HG03039 (cell line): Measurements from ENCODE around the gene DOCK1.
"Not testable (repeated sequence)": the region's sequence is repeated elsewhere in the genome, so short reads cannot be mapped to it uniquely, and the experiment has no call there.

ENCODE experiments used
- ATAC-seq: cut with Tn5 transposase; IDR thresholded peaks from one replicate; pipeline ENCODE4 v1.9.1; 2021; ENCODE audit warnings: mild to moderate bottlenecking, moderate library complexity; ENCODE audit not compliant: unreplicated experiment

DOCK1 gene

DNA sequence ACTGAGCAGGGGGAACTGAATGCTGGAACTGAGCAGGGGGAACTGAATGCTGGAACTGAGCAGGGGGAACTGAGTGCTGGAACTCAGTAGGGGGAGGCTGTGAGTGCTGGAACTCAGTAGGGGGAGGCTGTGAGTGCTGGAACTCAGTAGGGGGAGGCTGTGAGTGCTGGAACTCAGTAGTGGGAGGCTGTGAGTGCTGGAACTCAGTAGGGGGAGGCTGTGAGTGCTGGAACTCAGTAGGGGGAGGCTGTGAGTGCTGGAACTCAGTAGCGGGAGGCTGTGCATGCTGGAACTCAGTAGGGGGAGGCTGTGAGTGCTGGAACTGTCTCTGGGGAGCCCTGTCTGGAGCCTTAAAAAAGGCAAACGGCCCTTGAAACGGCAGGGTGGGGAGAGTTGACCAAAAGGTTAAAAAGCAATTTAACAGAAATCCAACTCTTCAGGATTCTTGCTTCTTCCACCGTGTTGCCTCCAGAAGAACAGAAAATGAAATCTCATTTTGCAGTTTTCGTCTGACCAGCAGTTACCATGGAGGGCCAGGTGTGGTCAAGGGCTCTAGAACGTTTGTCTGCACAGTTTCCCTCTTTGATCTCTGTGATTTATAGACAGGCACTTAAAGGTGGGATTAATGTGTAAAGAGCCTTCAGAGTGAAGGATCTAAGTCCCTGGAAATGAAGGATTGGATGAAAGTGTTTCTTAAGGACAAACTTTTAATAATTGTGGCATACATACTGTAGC lies 19.1 kb downstream of the DOCK1 start:
- ATAC-seq = no peak

DNA sequence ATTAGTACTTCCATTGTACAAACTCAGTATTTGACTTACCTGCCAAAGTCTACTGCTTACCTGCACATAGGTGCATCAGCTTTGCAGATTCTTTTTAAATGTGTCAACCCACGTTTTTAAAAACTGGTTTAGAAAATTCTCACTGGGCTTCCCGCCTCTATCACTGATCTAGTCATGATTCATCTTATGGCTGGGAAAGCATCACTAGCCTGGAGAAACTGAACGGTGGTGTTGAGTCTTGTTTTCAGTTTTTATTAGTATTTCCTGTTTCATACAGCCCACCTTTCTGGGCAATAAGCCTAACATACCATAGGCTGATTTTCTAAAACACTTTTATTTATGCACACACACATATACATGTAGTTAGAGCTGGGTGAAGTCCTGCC lies 19.7 kb downstream of the DOCK1 start:
- ATAC-seq = no peak

DNA sequence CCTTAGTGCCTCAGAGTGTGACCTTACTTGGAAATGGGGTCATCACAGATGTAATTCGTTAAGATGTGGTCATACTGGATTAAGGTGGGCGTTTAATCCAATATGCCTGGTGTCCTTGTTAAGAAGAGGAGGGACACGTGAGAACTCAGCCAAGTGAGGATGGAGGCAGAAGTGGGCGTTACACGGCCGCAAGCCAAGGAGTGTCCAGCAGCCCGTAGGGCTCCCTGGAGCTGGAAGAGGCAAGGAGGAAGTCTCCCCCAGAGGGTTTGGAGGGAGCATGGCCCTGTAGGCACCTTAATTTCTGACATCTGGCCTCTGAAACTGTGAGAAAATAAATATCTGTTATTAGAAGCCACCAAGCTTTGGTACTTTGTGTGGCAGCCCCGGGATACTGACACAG lies 21.3 kb downstream of the DOCK1 start:
- no peak for ATAC-seq

DNA sequence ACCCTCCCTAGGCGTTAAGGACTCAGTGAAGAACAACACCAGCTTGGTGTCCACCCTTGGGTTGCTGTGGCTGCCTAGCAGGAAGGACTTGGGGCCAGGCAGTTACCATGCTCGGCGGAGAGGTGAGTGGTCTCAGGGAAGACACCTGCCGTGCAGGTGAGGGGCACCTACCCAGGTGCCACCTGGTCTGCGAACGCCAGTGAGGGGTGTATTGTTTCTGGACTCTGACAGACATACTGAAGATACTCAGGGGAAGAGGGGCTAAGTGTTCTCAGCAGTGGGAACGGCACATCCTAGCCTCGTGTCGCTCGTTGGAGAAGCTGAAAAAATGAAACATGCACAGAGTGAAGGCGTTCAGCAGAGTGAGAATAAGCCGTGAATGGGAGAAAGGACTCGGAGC lies 22.6 kb downstream of the DOCK1 start:
- ATAC-seq = no peak

DNA sequence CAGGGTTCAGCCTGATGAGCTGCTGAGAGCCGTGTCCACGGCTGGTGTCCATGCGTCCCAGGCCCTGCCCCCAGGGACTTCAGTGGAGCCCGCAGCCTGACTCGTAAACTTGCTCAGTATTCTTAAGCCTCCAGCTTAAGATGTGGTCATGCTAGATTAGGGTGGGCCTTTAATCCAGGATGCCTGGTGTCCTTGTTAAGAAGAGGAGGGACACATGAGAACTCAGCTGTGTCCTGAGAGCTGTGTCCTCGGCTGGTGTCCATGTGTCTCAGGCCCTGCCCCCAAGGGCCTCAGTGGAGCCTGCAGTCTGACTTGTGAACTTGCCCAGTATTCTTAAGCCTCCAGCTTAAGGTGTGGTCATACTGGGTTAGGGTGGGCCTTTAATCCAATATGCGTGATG lies 23.0 kb downstream of the DOCK1 start:
- ATAC-seq = no peak

DNA sequence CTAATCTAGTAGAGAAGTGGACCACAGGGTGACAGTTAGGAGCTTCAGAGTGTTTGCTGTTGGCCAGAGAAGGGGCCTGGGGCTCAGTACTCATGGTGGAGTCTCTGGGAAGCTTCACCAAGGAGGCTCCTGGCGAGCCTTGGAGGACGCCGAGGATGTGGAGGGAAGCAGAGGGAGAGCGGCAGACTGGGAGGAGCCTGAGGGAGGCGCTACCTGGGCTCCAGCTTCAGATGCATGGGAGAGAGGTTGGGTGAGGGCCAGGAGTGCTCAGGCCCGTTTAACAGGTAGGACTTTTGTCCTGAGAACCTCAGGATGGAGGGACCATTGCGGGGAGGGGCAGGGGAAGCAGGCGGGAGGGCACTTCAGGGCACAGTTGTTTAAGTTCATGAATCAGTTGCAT lies 24.2 kb downstream of the DOCK1 start:
- ATAC-seq = no peak

DNA sequence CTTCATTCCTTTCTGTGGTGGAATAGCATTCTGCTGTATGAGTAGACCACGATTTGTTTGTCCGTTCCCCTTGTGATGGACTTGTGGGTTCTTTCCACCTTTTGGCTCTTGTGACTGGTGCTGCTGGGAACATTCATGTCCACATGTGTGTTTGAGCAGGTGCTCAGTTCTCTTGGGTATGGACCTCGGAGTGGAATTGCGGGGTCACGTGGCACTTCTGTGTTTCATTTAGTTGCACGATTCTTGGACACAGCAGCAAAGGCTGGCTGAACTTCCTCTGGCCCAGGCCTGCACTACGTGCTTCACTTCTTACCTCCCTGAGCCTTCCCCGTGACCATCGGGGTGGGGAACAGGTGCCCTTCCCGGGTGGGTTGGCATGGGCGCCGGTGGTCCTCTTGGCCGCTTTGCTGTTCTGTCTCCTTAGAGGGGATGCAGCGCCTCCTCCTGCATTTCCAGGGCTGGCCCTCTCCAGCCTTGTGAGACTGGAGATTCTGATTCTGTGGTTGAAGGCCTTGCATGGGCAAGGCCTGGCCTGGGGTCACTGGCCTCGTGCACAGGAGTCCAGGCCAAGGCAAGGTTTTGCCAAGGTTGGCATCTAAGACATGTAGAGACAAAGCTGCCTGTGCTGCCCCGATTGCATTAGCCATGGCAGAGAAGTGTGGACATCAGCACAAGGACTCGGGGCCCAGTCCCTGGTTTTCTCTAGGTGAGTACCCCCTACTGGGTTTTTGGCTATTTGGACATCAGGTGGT lies 25.1 kb downstream of the DOCK1 start:
- no peak for ATAC-seq

DNA sequence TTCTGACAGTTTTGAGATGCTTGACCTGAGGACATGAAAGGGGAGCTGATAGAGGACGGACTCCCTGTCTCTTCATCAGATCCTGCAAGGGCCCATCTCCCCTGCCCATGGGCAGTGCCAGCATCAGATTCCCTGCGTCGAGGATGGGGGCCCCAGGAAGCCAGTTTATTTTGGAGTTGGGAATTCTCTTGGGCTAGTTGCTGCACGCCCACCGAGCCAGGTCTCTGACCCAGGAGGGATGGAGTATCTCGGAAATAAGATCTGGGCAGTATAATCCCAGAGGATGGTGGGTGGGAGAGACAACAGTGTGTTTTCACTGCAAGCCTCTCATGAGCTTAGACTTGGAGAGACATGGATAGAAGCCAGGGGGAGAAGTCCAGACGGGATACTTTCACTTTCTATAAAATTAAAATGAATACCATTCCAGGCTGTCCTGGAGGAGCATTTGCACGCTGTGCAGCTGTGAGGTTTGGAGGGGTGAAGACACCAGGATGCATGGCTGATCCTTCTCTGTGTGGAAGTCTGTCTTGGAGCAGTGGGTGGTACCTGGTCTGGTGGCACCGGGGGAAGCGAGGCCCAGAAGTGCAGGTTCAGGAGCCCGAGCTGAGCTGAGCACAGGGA lies 25.8 kb downstream of the DOCK1 start:
- ATAC-seq = no peak

DNA sequence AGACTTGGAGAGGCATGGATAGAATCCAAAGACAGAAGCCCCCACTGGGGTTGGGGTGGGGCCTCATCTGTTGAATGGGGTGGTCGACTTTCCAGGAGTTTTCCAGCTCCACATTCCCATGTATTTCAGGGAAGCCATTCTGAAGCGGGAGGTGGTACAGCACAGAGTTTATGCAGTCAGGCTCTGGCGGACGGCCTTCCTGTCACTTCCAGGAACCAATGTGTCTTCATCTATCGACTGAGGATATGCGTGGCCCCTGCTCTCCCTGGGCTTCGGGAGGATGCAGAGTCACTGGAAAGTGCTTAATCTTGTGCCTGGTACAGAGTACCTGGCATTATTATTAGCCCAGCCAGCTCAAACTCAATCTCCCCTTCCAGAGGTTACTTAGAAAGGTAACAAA lies 26.3 kb downstream of the DOCK1 start:
- ATAC-seq = no peak

DNA sequence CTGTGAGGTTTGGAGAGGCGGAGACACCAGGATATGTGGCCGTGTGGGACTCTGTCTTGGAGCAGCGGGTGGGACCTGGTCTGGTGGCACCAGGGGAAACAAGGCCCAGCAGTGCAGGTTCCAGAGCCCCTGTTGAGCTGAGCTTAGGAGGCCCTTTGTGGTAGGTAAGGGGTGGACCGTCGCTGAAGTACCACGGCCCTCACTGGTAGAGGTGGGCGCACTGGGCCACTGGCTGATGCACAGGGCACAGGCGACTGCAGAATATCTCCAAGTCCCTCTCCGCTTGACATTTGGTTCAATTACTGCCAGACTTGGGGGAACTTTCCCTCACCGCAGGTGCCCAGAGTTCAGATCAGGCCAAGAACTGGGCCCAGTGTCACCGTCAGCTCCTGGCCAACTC lies 27.3 kb downstream of the DOCK1 start:
- no peak for ATAC-seq

DNA sequence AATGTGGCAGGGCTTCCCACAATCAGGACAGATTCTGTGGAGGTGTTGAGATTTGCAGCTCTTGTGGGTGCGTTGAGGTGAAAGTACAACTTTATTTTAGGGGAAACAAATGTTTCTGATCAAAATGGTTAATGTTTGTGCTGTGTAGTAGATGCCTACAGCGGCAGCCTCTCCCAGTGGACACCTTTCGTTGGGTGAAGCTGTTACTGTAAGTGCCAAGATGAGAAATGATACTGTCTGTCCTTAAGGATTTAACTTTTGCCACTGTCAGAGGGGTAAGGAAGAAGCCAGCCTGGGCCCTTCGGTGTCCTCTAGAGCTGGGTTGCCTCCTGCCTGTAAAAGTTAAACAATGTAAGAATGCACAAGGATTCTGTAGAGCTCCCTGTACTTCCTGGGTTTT lies 27.9 kb downstream of the DOCK1 start:
- no peak for ATAC-seq

DNA sequence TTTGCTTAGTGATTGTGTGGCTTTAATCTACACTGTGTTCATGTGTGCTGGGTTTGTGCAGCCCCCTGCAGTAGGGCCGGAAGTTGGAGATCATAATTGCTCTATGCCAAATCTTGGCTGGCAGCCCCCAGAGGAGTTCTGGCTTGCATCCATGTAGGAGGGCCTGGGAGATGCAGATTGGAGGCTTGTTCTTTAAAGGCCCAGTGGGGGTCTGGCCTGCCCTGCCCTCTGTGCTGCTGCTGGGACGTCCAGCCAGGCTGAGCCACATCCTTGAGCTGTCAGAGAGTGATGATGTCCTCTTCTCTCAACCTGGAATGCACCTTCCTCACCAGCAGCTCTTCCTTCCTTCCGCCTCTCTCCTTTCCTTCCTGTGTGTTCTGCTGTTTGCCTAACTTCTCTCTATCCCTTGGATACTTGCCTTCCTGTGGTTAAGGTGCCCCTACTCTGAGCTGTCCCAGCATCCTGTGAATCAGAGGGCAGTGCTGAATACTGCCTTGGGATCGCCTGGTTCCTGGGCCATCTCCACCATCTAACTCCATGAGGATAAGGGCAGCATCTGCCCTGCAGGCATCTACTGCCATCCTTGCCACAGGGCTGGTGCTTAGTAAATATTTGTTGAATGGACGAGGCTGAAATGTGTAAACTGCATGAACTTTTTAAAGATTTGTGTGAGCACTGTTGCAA lies 30.2 kb downstream of the DOCK1 start:
- ATAC-seq = no peak

DNA sequence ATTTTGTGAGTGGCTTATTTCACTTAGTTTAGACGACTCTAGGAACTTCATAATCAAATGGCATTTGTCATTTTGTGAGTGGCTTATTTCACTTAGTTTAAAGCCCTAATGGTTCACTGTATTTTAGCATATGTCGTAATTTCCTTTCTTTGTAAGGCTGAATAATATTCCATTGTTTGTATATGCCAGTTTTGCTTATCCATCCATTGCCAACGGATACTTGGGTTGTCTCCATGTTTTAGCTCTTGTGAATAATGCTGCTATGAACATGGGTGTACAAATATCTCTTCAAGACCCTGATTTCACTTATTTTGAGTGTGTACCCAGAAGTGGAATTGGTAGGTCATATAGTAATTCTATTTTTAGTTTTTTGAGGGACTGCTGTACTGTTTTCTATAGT lies 31.8 kb downstream of the DOCK1 start:
- ATAC-seq = no peak

DNA sequence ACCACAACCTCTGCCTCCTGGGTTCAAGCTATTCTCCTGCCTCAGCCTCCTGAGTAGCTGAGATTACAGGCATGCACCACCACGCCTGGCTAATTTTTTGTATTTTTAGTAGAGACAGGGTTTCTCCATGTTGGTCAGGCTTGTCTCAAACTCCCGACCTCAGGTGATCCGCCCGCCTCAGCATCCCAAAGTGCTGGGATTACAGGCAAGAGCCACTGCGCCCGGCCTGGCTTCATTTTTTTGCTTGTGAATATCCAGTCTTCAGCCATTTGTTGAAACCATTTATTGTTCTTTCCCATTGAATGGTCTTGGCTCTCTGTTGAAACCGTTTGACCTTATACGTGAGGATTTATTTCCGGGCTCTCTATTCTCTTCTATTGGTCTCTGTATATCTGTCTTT lies 32.9 kb downstream of the DOCK1 start:
- not testable (repeated sequence) for ATAC-seq

DNA sequence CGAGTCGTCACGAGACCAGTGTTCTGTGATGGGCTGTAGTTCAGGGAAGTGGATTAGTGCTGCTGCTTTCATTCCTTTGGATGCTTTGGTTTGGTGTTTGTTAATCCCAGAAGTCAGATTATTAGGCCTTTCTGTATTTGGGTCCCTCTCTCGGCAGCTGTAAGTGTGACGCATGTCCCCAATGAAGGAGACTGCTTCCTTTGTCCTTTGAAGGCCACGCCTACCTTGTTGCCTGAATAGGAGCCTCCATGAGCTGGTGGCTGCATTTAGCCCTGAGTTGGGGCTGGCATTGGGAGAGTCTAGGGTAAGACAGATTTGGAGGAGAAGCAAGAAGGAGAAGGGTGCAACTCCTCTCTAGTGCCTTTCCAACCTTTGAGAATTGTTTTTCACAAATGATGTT lies 34.5 kb downstream of the DOCK1 start:
- no peak for ATAC-seq

DNA sequence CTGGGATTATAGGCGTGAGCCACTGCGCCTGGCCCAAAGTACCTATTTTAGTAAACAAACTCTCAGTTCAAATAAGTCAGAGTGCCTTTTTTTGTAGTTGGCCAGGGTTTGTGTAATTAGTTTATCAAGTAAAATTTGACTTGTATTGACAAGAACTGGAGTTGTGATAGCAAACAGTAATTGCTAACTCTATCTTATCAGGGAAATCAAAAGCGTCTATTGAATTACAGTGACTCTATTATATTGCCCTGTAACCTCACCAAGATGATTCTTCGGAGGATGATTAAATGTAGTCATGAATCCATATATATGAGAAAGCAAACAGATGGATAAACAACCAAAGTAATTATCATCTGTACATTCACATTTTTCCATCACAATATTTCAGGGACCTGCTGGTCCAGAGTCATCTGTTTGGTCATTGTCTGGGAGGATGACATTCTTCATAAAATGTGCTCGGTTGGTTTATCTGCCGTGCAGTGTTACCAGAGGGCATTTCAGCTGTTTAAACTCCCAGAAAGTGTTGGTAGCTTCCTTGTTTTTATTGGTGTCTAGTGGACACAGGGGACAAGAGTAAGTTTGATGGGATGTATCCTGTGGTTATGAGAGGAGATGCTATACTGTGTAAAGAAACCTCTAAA lies 35.6 kb downstream of the DOCK1 start:
- no peak for ATAC-seq

DNA sequence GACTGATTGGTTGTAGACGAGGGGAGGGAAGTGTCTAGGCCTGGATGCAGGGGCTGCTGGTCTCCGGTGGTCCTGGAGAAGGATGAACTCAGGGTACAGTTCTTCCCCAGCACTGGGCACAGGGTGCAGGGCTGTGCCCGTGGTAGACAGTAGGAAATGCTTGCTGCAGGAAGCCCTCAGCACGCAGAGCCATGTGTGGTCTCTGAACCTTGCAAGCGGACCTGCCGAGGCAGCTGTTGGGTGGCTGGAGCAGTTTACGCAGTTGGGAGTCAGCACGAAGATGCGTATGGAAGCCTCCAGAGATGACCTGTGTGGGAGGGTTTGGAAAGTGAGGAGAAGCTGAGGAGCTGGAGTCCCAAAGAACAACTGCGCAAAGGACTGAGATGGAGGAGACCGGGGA lies 39.0 kb downstream of the DOCK1 start:
- no peak for ATAC-seq

DNA sequence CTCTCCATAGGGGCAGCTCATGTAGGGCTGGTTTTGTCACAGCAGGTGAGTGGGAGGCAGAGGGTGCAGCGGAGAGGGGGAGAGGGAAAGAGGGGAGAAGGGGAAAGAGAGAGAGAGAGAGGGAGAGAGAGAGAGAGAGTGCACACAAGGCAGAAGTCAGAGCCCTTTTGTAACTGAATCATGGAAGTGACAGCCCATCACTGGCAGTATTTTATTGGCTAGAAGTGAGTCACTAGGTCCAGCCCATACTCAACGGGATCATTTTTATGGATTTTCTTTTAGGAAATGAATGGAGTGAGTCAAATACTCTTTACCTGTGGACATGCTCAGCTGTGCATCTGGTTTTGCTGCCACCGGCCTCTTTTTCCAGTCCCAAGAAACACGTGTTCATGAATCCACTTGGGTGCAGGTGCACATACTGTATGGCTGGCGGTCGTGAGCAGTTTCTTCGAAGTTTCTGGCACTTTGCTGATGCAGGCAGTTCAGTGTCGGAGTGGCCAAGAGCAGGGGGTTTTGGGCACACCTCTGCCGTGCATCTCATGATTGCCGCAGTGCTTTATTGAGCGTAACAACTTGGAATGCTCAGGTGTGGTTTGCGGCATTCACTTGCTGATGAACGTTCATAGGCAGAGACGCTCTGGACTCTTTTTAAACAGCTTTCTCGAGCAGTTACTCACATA lies 40.3 kb downstream of the DOCK1 start:
- no peak for ATAC-seq

DNA sequence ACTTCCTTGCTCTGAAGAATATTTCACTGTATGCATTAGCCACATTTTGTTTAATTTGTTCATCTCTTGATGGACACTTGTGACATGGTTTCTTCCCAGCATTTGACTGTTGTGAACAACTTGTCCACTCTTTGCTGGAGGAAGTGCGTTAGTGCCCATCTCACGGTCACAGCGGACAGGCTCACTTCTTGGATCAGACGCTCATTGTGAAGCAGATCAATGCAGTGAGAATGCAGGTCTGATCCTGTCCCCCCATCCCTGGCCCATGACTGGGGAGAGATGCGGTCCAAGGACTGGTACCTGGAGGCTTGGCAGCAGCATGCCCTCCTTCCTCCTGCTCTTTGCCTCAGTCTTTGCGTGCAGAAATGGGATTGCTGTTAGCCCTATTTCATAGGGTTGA lies 41.5 kb downstream of the DOCK1 start:
- no peak for ATAC-seq

DNA sequence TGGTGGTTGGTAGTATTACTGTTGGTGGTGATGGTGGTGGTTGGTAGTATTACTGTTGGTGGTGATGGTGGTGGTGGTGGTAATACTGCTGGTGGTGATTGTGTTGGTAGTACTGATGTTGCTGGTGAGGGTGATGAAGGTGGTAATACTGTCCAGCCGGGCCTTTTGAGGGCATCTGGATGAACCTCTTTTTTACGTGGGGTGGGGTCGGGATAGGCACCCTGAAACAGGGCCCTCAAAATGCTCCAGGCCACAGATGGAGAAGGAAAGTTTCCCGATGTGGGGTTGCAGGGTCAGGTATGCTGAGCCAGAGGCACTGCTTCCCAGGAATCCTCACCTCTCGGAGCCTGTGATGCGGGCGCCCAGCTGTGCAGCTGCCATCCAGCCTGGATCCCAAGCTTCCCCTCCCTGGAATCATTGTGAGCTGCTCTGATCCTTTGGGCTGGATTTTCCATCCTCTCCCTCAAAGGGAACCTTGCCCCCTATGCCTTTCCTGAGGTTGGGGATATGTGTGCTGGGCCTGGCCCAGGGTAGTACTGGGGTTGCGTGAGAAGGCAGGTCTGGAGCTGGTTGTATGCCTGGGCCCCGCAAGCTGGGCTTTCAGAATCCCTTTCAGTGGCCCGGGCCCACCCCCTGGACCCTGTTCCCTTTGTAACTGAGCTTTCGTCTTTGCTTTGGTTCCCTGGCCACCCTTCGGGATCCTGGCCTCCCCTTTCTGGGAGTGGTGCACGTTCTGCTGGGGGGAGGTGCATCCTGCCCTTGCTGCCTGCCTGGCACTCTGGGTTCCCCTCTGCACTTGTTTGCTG lies 43.3 kb downstream of the DOCK1 start:
- ATAC-seq = no peak
